Stimulated activated CD8-positive, alpha-beta memory T cell treated with anti-CD3 and anti-CD28 coated beads, Interleukin-4, amount 100 ng/mL, for 48 hours (primary cell): ENCODE results near the gene GPSM1.
"Not testable (repeated sequence)": the region's sequence is repeated elsewhere in the genome, so short reads cannot be mapped to it uniquely, and the experiment has no call there.

Experiments
- DNase-seq: peaks from one replicate; pipeline ENCODE4 v3.0.0-alpha.2; 2020

Gene GPSM1

GRCh38 chr9:136401173-136401922 is 74.0 kb downstream of the GPSM1 start:
- no peak for DNase-seq

- DNase-seq = no peak
These were observed 74.7 kb downstream of the GPSM1 start for GRCh38 chr9:136402067-136402466.

DNA sequence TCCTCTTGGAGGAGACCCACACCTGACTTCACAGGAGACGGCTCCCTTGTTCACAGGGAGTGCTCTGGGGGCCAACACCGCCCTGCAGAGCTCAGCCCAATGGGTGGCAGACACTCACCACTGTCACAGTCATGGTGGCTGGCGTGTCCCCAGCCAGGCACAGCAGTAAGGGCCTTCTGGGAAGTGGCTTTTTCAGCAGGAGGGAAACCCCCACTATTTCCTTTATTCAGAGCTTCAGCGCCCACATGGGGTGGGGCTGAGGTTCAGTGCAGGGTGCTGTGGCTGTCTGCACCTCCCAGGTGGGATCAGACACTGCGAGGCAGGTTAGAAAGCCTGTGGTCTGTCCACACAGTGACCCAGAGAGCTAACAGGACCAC is 76.2 kb downstream of the GPSM1 start:
- DNase-seq = peak; percentile 79

DNA sequence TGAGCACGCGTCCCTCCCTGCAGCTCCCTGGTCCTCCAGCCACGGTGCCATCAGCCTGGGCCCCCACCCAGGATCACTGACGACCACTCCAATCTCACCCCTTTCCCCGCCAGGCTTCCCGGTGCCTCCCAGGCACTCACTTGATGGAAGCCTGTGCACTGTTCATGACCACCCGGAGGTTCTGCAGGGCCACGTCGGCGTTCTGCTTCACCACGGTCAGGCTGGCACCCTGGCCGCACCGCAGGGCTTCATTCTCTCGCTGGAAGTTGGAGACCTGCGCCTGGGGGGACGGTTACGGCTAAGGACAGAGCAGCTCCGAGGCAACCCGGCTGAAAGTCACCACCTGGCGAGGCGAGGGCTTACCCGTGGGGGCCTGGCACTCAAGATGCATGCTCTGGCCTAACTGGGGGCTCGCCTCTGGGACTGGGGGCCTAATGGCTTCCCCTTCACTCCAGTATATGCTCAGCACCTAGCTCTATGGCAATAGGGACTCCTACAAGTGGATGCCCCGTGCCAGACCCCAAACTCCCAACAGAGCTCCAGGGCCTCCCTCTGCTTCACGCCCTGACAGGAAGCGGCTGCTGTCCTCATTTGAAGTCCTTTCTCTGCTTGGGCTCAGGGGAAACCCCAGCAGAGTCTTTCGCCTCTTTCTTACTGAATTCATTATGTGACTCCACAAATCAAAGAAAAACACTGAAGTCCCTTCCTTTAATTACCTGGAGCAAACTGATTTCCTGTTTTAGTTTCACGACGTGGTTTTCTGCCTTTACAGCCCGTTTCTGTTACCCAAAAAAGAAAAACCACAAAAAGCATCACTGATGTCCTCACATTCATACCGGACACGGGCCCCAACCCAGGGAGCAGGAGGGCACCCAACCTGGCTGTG is 76.8 kb downstream of the GPSM1 start:
- peak; percentile 59 for DNase-seq

DNA sequence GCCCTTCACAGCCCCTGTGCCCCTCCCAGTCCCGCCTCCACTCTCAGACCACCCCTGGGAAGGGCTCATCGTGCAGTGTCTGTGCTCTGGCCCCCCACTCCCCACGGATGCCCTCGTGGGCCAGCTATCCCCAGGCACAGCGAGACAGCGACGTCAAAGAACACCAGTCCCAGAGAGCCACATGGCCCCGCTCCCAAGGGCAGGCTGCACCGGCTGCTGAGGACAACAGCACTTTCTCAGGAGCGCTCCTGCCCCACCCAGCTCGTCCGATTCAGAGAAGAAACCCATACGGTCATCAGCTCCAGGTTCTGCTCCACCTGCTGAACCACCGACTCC is 77.4 kb downstream of the GPSM1 start:
- no peak for DNase-seq

DNA sequence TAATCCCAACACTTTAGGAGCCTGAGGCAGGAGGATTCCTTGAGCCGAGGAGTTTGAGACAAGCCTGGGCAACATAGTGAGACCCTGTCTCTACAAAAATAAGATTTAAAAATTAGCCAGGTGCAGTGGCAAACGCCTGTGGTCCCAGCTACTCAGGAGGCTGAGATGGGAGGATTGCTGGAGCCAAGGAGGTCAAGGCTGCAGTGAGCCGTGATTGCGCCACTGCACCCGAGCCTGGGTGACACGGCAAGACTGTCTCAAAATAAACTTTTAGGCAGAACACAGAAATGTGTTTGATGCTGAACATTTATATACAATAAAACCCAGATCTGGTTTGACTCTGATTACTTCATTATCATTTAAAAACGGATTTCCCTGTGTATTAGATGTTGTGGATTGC is 78.1 kb downstream of the GPSM1 start:
- no peak for DNase-seq

- DNase-seq = not testable (repeated sequence)
These were observed 78.6 kb downstream of the GPSM1 start for GRCh38 chr9:136405904-136406303.

DNA sequence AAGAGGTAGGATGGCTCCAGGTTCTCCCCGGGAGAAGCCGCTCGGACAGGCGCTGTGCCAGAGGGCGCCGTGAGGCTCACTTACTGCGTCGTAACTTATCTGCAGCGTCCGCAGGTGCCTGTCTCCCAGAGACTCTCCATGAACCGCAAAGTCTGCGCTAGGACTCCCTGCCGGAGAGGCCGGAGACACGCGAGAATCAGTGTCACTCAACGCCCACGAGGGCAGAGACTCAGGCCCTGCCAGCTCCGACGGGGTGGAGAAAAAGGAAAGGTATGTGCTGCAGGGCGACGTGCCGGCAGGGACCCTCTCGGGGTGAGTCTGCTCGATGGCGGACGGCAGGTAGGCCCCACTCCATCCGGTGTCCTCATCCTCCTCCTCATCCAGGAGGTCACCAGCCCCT is 79.7 kb downstream of the GPSM1 start:
- not testable (repeated sequence) for DNase-seq

GRCh38 chr9:136407911-136408310 is 80.6 kb downstream of the GPSM1 start:
- no peak for DNase-seq
